Memory B cell (primary cell): ENCODE results near the gene JAK2.
"Not testable (repeated sequence)": the region's sequence is repeated elsewhere in the genome, so short reads cannot be mapped to it uniquely, and the experiment has no call there.

Source experiments
- ATAC-seq: fragments of 150-1000 bp; cut with Tn5 transposase; 2 replicates; pipeline ENCODE4 v1.10.0; 2021; ENCODE audit warnings: low read depth, mild to moderate bottlenecking, moderate library complexity
- DNase-seq, 2 donors: peaks; one replicate each; pipeline ENCODE4 v3.0.0; 2022; ENCODE audit warnings: low spot score in 2 of 2
- H3K27ac Mint-ChIP-seq: one replicate; pipeline ENCODE4 v1.8.0; 2022; ENCODE audit warnings: mild to moderate bottlenecking, moderate library complexity, mixed read lengths
- H3K27me3 Mint-ChIP-seq: one replicate; pipeline ENCODE4 v1.8.0; 2022; ENCODE audit warnings: mixed read lengths
- H3K36me3 Mint-ChIP-seq: one replicate; pipeline ENCODE4 v1.8.0; 2022; ENCODE audit warnings: mild to moderate bottlenecking, mixed read lengths
- H3K4me1 Mint-ChIP-seq: one replicate; pipeline ENCODE4 v1.8.0; 2022; ENCODE audit warnings: mixed read lengths
- H3K4me3 Mint-ChIP-seq: one replicate; pipeline ENCODE4 v1.8.0; 2022; ENCODE audit warnings: mild to moderate bottlenecking, moderate library complexity, mixed read lengths
- H3K9me3 Mint-ChIP-seq: one replicate; pipeline ENCODE4 v1.8.0; 2022; ENCODE audit warnings: mixed read lengths

The JAK2 gene

GRCh38 chr9:4986783-4987182, 1.7 kb downstream of the JAK2 start:
- H3K27ac Mint-ChIP-seq = no peak overlapping the region
- no peaks in the 10 kb centered on the region for H3K9me3 Mint-ChIP-seq
- peaks cover 28% of the 10 kb centered on the region for H3K4me1 Mint-ChIP-seq
- no peak for DNase-seq
- no peak for ATAC-seq
- H3K36me3 Mint-ChIP-seq = peaks cover 6% of the 10 kb centered on the region
- H3K27me3 Mint-ChIP-seq = no peaks in the 10 kb centered on the region
- peak overlapping the region; percentile 6 for H3K4me3 Mint-ChIP-seq

GRCh38 chr9:4987961-4988421, 2.9 kb downstream of the JAK2 start:
- Mint-ChIP-seq H3K27me3 (no peaks in the 10 kb centered on the region), H3K9me3 (no peaks in the 10 kb centered on the region), H3K36me3 (peaks cover 18% of the 10 kb centered on the region), H3K4me3 (no peak overlapping the region), H3K27ac (no peak overlapping the region), H3K4me1 (peaks cover 30% of the 10 kb centered on the region)
- ATAC-seq (no peak), DNase-seq (peak; percentile 59 to 63)

GRCh38 chr9:4992872-4993271, 7.8 kb downstream of the JAK2 start:
- no peaks in the 10 kb centered on the region for H3K9me3 Mint-ChIP-seq
- peaks cover 19% of the 10 kb centered on the region for H3K4me1 Mint-ChIP-seq
- DNase-seq (no peak), ATAC-seq (no peak)
- H3K36me3 Mint-ChIP-seq = peaks cover 27% of the 10 kb centered on the region
- no peak overlapping the region for H3K4me3 Mint-ChIP-seq
- H3K27me3 Mint-ChIP-seq = no peaks in the 10 kb centered on the region
- H3K27ac Mint-ChIP-seq = no peak overlapping the region

- Mint-ChIP-seq H3K27me3 (no peaks in the 10 kb centered on the region), H3K9me3 (no peaks in the 10 kb centered on the region), H3K36me3 (peaks cover 28% of the 10 kb centered on the region), H3K4me3 (no peak overlapping the region), H3K27ac (no peak overlapping the region), H3K4me1 (peaks cover 19% of the 10 kb centered on the region)
- ATAC-seq (no peak), DNase-seq (no peak)
Measured at GRCh38 chr9:4994166-4994890, 9.3 kb downstream of the JAK2 start.

GRCh38 chr9:4997196-4997595, 12.1 kb downstream of the JAK2 start:
- Mint-ChIP-seq H3K36me3 (peaks cover 31% of the 10 kb centered on the region), H3K4me1 (peaks cover 13% of the 10 kb centered on the region), H3K27me3 (no peaks in the 10 kb centered on the region), H3K4me3 (no peak overlapping the region), H3K27ac (no peak overlapping the region), H3K9me3 (no peaks in the 10 kb centered on the region)
- ATAC-seq (no peak), DNase-seq (no peak)

GRCh38 chr9:4997631-4998030, 12.6 kb downstream of the JAK2 start:
- Mint-ChIP-seq H3K4me1 (peaks cover 13% of the 10 kb centered on the region), H3K4me3 (no peak overlapping the region), H3K27me3 (no peaks in the 10 kb centered on the region), H3K9me3 (no peaks in the 10 kb centered on the region), H3K27ac (no peak overlapping the region), H3K36me3 (peaks cover 26% of the 10 kb centered on the region)
- ATAC-seq (no peak), DNase-seq (no peak)

GRCh38 chr9:5002811-5003210, 17.7 kb downstream of the JAK2 start:
- peaks cover 1% of the 10 kb centered on the region for H3K9me3 Mint-ChIP-seq
- peaks cover 5% of the 10 kb centered on the region for H3K4me1 Mint-ChIP-seq
- H3K36me3 Mint-ChIP-seq = peaks cover 33% of the 10 kb centered on the region
- DNase-seq (no peak), ATAC-seq (no peak)
- no peak overlapping the region for H3K4me3 Mint-ChIP-seq
- H3K27me3 Mint-ChIP-seq = no peaks in the 10 kb centered on the region
- H3K27ac Mint-ChIP-seq = no peak overlapping the region

GRCh38 chr9:5004481-5004880, 19.4 kb downstream of the JAK2 start:
- DNase-seq (no peak), ATAC-seq (no peak)
- Mint-ChIP-seq H3K9me3 (peaks cover 1% of the 10 kb centered on the region), H3K27me3 (no peaks in the 10 kb centered on the region), H3K36me3 (peaks cover 31% of the 10 kb centered on the region), H3K4me3 (no peak overlapping the region), H3K27ac (peak overlapping the region; percentile 24), H3K4me1 (peaks cover 8% of the 10 kb centered on the region)

- no peaks in the 10 kb centered on the region for H3K27me3 Mint-ChIP-seq
- H3K36me3 Mint-ChIP-seq = peaks cover 35% of the 10 kb centered on the region
- no peak overlapping the region for H3K4me3 Mint-ChIP-seq
- DNase-seq (no peak), ATAC-seq (no peak)
- peaks cover 15% of the 10 kb centered on the region for H3K4me1 Mint-ChIP-seq
- peaks cover 1% of the 10 kb centered on the region for H3K9me3 Mint-ChIP-seq
- H3K27ac Mint-ChIP-seq = no peak overlapping the region
Measured at GRCh38 chr9:5008202-5008601, 23.1 kb downstream of the JAK2 start.

GRCh38 chr9:5013374-5013773, 28.3 kb downstream of the JAK2 start:
- Mint-ChIP-seq H3K4me1 (peaks cover 19% of the 10 kb centered on the region), H3K9me3 (peaks cover 9% of the 10 kb centered on the region), H3K27me3 (no peaks in the 10 kb centered on the region), H3K27ac (no peak overlapping the region), H3K4me3 (no peak overlapping the region), H3K36me3 (peaks cover 44% of the 10 kb centered on the region)
- ATAC-seq = no peak
- DNase-seq = no peak

GRCh38 chr9:5015934-5016333, 30.9 kb downstream of the JAK2 start:
- H3K9me3 Mint-ChIP-seq = peaks cover 18% of the 10 kb centered on the region
- DNase-seq (no peak), ATAC-seq (no peak)
- H3K4me3 Mint-ChIP-seq = no peak overlapping the region
- peaks cover 34% of the 10 kb centered on the region for H3K4me1 Mint-ChIP-seq
- H3K27me3 Mint-ChIP-seq = no peaks in the 10 kb centered on the region
- H3K36me3 Mint-ChIP-seq = peaks cover 48% of the 10 kb centered on the region
- no peak overlapping the region for H3K27ac Mint-ChIP-seq

GRCh38 chr9:5025416-5025815, 40.3 kb downstream of the JAK2 start:
- no peak overlapping the region for H3K27ac Mint-ChIP-seq
- ATAC-seq = no peak
- H3K9me3 Mint-ChIP-seq = peaks cover 5% of the 10 kb centered on the region
- H3K4me1 Mint-ChIP-seq = peaks cover 12% of the 10 kb centered on the region
- no peak for DNase-seq
- H3K4me3 Mint-ChIP-seq = no peak overlapping the region
- no peaks in the 10 kb centered on the region for H3K27me3 Mint-ChIP-seq
- peaks cover 47% of the 10 kb centered on the region for H3K36me3 Mint-ChIP-seq

GRCh38 chr9:5031941-5032340, 46.9 kb downstream of the JAK2 start:
- DNase-seq, H3K27ac Mint-ChIP-seq, ATAC-seq, H3K4me3 Mint-ChIP-seq, H3K4me1 Mint-ChIP-seq, H3K27me3 Mint-ChIP-seq, H3K9me3 Mint-ChIP-seq: not testable (repeated sequence)
- H3K36me3 Mint-ChIP-seq = peaks cover 32% of the 10 kb centered on the region

GRCh38 chr9:5040730-5041389, 55.8 kb downstream of the JAK2 start:
- Mint-ChIP-seq H3K4me1 (no peaks in the 10 kb centered on the region), H3K27me3 (no peaks in the 10 kb centered on the region), H3K36me3 (peaks cover 28% of the 10 kb centered on the region), H3K27ac (no peak overlapping the region), H3K4me3 (no peak overlapping the region), H3K9me3 (no peaks in the 10 kb centered on the region)
- DNase-seq (no peak), ATAC-seq (no peak)
